Cardiac fibroblast (primary cell): ENCODE data around the gene GPC1.
A peak's percentile ranks its signal among the peaks of the same experiment; 100 is the strongest.

Experiments used
- DNase-seq, 2 donors: peaks; one replicate each; pipeline versions ENCODE4 v3.0.0 to v3.0.0-alpha.2; 2010; ENCODE audit warnings: low read depth in 2 of 2
- H3K4me3 ChIP-seq, 2 donors: replicated peaks in 1 of 2; 1 replicate in 1 of 2; 2 replicates in 1 of 2; pipeline ENCODE4 v1.5.1; 2011; ENCODE audit warnings: low read depth in 2 of 2, low read length in 2 of 2, mild to moderate bottlenecking in 2 of 2, moderate library complexity in 1 of 2
- TF ChIP-seq, protein P1 (sequence below): IDR thresholded peaks from one replicate; pipeline ENCODE4 v1.5.1; 2011; ENCODE audit warnings: low read depth, mild to moderate bottlenecking, low read length, inconsistent platforms

Gene GPC1

DNA sequence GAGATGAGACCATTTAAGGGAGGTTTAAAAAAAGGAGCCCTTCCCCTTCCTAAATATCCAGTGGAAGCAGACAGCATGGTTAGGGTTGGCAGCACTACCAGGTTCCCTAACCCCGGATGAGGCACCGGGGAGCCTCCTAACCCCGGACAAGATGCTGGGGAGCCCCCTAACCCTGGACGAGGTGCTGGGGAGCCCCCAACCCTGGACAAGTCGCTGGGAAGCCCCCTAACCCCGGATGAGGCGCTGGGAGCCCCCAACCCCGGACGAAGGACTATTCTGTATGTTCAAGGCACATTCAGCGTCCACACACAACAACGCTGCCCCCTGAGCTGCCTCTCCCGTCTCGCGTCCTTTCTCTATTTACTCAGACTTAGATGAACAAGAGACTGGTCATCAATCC, 70.4 kb downstream of the GPC1 start:
- TF ChIP-seq, protein P1, sequence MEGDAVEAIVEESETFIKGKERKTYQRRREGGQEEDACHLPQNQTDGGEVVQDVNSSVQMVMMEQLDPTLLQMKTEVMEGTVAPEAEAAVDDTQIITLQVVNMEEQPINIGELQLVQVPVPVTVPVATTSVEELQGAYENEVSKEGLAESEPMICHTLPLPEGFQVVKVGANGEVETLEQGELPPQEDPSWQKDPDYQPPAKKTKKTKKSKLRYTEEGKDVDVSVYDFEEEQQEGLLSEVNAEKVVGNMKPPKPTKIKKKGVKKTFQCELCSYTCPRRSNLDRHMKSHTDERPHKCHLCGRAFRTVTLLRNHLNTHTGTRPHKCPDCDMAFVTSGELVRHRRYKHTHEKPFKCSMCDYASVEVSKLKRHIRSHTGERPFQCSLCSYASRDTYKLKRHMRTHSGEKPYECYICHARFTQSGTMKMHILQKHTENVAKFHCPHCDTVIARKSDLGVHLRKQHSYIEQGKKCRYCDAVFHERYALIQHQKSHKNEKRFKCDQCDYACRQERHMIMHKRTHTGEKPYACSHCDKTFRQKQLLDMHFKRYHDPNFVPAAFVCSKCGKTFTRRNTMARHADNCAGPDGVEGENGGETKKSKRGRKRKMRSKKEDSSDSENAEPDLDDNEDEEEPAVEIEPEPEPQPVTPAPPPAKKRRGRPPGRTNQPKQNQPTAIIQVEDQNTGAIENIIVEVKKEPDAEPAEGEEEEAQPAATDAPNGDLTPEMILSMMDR, result no peak
- no peak for DNase-seq

DNA sequence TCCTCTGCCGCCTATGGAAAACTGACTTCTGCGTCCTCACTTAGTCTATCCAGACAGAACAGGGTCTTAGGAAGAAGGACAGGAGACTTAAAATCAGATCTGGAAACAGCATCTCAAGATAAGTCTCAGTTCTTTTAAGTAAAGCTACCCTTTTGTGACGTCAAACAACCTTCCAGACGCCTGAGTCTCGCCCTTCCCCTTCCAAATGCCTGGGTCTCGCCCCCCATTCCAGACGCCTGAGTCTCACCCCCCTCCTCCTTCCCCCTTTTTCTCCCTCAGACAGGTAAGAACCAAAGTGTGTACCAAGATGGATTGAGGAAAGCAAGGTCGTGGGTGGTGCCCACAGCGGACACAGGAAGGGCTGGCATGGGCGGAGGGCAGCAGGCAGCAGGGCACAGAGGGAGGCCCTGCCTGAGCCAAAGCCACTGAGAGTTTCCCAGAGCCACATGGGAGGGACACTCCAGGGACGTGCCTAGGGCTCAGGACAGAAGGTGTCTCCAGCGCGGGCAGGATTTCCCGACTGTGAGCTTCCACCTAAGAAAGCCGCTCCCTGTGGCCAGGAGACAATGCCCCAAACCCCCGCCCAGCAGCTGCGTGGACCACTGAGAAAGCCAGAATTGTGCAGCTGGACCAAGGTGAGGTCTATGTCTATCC, 71.1 kb downstream of the GPC1 start:
- H3K4me3 ChIP-seq, result no peak overlapping the region
- DNase-seq, result no peak
- TF ChIP-seq, protein P1, result no peak

More for the DNA sequence above, 70.4 kb downstream of the GPC1 start:
- H3K4me3 ChIP-seq, result no peak overlapping the region

DNA sequence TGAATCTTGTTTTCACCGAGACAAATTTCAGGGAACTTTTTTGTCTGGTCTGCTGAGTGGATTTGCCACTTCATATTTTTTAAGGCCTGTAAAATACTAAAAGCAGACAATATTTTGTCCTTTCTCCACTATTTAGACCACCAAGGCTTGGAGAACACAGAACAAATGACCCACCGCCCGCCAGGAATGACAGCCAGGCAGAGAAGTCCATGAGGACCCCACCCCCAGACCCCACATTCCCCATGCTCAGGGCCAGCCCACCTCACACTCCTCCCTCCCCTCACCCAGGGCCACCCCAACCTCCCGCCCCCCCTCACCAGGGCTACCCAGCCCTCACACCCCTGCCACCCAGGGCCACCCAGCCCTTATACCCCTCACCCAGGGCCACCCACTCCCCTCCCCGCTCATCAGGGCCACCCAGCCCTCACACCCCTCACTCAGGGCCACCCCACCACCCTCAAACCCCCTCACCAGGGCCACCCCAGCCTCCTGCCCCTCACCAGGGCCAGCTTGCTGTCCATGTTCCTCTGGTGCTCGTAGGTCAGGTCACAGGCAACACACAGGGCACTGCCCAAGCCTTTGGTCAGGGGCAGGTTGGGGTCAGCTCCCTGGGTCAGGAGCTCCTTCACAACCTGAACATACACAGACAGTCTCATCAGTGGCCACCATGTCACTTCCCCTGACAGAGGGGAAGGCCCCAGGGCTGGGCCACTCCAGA, 71.8 kb downstream of the GPC1 start:
- DNase-seq, result no peak
- TF ChIP-seq, protein P1, result no peak
- no peak overlapping the region for H3K4me3 ChIP-seq

DNA sequence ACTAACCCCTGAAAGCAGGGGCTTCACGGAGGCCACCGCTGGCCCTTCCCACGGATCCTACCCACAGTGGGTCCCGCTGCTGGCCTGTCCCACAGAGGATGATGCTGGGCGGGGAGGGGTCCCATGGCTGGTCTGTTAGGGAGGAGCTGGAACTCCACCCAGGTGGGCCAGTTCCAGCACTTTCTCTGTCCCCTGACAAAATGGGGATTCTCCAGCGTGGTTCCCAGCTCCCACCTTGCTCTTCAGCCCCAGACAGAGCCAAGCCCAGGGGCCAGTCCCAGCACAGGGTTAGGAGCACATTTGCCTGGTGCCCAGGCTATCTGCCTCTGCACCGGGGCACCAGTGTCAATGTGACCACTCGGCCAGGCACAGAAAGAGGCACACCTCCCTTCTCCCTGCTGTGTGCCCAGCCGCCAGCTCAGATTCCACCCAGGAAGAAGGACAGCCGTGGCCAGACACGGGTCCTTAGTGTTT, 72.4 kb downstream of the GPC1 start:
- TF ChIP-seq, protein P1, result no peak
- H3K4me3 ChIP-seq, result no peak overlapping the region
- no peak for DNase-seq

DNA sequence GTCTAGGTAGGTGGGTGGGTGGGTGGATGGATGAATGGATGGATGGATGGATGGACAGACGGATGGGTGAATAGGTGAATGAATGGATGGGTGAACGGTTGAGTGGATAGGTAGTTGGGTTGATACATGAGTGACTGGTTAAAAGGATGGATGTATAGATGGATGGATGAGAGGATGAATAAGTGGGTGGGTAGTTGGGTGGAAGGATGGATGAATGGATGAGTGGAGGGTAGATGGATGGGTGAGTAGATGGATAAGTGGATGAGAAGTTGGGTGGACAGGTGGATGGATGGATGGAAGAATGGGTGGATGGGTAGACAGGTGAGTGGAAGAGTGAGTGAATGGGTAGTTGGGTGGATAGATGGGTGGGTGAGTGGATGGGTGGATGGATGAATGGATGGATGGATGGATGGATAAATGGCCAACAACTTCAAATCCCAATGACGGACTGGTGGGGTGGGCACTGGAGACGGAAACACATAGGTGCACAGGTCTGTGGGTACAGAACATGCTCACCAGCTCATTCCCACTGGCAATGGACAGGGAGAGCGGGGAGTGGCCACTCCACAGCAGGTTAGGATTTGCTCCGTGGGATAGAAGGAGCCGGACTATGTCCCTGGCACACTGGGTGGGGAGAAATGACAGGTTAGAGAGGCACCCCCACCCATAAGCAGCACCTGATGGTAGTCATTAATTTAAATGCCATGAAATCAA, 73.5 kb downstream of the GPC1 start:
- DNase-seq, result no peak
- TF ChIP-seq, protein P1, result no peak
- H3K4me3 ChIP-seq, result no peak overlapping the region

DNA sequence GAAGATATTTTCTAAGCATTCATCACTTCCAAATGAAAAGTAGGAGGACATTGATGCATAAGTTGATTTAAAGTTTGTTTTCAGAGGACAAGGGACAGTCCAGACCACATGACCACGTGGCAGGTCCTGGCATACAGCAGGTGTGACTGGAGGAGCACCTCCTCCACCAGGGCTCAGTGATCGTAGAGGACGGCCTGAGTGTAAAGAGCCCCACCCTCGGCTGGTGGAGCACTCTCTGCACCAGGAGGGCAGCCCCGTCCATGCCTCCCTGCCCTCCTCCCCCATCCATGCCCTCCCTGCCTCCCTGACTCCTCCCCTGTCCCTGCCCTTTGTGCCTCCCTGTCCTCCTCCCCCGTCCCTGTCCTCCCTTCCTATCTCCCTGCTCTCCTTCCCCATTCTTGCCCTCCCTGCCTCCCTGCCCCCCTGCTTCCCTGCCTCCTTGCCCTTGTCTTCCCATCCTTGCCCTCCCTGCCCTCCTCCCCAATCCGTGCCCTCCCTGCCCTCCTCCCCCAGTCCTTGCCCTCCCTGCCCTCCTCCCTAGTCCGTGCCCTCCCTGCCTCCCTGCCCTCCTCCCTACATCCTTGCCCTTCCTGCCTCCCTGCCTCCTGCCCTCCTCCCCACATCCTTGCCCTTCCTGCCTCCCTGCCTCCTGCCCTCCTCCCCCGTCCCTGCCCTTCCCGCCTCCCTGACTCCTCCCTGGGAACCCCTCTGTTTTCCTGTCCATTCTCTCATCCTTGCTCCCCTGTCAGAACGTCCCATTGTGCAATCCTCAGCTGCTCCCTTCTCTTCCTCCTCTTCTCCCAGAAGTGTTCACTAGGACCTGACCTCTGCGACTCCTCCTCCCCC, 74.4 kb downstream of the GPC1 start:
- no peak overlapping the region for H3K4me3 ChIP-seq
- TF ChIP-seq, protein P1, result no peak
- DNase-seq, result peak in 1 of 2 donors; percentile 7
